Activated T-cell treated with anti-CD3 and anti-CD28 coated beads, Interleukin-2, amount 50 U/mL, for 48 hours (primary cell): ENCODE measurements around the gene CYSTM1.

ENCODE experiments used
- DNase-seq, 2 experiments: peaks; one replicate each; pipeline ENCODE4 v3.0.0-alpha.2; 2020

CYSTM1 gene

GRCh38 chr5:140259500-140259899 lies 84.5 kb downstream of the CYSTM1 start:
- DNase-seq: no peak

- no peak for DNase-seq
These were observed 85.2 kb downstream of the CYSTM1 start for GRCh38 chr5:140260089-140260656.

GRCh38 chr5:140261403-140262171 lies 86.6 kb downstream of the CYSTM1 start:
- DNase-seq: no peak

- no peak for DNase-seq
These were observed 87.2 kb downstream of the CYSTM1 start for GRCh38 chr5:140262221-140262620.

GRCh38 chr5:140262839-140263238 lies 87.9 kb downstream of the CYSTM1 start:
- no peak for DNase-seq

GRCh38 chr5:140265845-140266244 lies 90.9 kb downstream of the CYSTM1 start:
- DNase-seq: no peak

GRCh38 chr5:140266471-140267200 lies 91.6 kb downstream of the CYSTM1 start:
- no peak for DNase-seq

GRCh38 chr5:140267201-140267540 lies 92.2 kb downstream of the CYSTM1 start:
- DNase-seq: no peak

- no peak for DNase-seq
These were observed 92.6 kb downstream of the CYSTM1 start for GRCh38 chr5:140267559-140268018.

GRCh38 chr5:140270008-140270407 lies 95.0 kb downstream of the CYSTM1 start:
- DNase-seq: no peak

GRCh38 chr5:140273401-140273877 lies 98.5 kb downstream of the CYSTM1 start:
- no peak for DNase-seq

GRCh38 chr5:140275837-140276236 lies 100.8 kb downstream of the CYSTM1 start:
- no peak for DNase-seq

- DNase-seq: no peak
These were observed 107.3 kb downstream of the CYSTM1 start for GRCh38 chr5:140282266-140282665.

GRCh38 chr5:140284013-140284412 lies 109.0 kb downstream of the CYSTM1 start:
- no peak for DNase-seq

GRCh38 chr5:140286424-140286823 lies 111.4 kb downstream of the CYSTM1 start:
- DNase-seq: no peak

GRCh38 chr5:140287801-140288521 lies 113.0 kb downstream of the CYSTM1 start:
- no peak for DNase-seq

- no peak for DNase-seq
These were observed 117.4 kb downstream of the CYSTM1 start for GRCh38 chr5:140292212-140293036.
